ENCODE measurements around the gene PAIP1.
"Not testable (repeated sequence)": the region's sequence is repeated elsewhere in the genome, so short reads cannot be mapped to it uniquely, and the experiment has no call there.

Gene PAIP1

DNA sequence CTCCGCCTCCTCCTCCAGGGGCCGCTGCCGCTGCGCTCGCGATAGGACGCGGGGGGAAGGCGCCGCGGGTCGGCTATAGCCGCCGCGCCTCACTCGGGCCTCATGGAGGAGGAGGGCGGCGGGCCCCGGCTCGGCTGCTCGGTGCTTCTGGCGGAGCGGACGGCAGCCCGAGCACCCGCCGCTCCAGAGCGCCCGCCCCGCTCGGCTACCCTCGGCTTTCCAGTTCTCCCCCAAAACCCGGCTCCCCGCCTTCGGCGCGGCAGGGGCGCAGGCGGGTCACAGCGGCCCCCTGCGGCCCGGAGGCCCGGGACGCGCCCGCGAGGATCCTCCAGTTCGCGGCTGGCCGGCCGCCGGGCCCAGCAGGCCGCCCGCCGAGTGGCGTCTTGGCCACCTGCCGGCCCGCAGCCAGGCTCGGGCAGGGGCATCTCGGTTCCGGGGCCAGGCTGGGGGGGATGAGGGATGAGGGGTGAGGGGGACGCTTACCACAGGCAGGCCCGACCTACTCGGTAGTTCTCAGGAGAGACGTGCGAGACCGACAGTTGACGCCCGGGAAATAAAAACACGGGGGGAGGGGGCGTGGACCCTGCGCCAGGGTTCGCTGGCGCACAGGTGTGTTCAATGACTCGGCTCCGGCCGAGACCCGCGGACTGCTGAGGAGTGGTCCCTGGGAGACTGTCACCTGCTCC, at the start of gene PAIP1:
Gene PAIP1, minus strand, starts transcription at position 221 of the 686 bp plus-strand sequence. CDS start 231 bp downstream, outside the sequence.
- peak; percentile 79 for DNase-seq (ENCODE audit: low read depth)

GRCh38 chr5:43606351-43606750, 49.5 kb upstream of the PAIP1 start:
- no peak for DNase-seq (ENCODE audit: low read depth)

DNA sequence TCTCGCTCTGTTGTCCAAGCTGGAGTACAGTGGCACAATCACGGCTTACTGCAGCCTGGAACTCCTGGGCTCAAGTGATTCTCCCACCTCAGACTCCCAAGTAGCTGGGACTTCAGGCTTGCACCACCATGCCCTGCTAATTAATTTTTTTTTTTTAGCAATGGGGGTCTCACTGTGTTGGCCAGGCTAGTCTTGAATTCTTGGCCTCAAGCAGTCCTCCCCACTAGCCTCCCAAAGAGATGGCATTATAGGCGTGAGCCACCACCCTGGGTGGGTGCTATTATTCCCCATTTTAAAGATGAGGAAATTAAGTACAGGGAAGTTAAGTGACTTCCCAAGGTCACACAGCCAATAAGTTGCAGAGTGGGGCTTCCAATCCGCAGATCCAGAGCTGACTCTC, 47.8 kb upstream of the PAIP1 start:
- no peak for DNase-seq (ENCODE audit: low read depth)

DNA sequence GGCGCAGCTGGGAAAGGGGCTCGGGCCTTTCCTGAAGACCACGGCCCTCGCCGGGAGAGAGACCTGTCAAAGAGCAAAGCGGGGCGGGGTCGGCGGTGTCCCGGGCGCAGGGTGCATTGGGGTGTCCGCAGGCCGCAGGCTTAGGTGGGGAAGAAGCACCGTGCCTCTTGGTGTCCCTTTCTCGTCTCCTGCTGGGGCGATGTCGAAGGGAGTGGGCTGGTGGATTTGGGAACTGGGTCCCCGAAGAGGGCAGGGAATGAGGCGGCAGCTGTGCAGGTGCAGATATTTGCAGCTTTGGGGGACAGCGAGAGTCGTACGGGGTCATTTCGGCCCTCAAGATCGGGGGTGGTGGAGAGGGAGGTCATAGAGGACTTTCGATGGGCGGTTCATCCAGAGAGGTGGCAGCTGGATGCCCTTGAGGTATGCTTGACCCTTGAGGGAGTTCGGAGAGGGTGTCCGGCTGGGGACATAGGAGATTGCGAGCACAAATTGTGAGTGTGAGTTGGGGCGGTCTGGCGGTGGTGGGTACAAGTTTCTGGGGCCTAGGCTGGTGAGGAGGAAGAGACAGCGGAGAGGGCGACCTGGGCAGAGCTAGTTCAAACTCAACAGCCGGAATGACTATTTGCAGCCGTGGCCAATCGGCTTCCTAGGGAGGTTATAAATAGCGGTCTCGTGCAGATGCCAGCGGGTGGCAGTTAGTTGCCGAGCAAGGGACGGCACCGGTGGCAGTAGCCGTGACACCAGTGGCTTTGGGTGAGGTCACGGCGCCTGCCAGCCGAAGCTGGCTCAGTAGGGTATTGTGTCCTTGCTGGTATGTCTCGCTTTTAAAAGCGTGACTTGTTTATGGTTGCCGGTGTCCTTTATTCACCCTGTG, 46.7 kb upstream of the PAIP1 start:
- peak; percentile 40 for DNase-seq (ENCODE audit: low read depth)

GRCh38 chr5:43602461-43603343, 45.8 kb upstream of the PAIP1 start, which contains the start of gene NNT:
TSS of gene NNT (plus strand) at chr5:43603180. CDS start at chr5:43609196, 6,016 bp downstream.
- peak; percentile 64 for DNase-seq (ENCODE audit: low read depth)

DNA sequence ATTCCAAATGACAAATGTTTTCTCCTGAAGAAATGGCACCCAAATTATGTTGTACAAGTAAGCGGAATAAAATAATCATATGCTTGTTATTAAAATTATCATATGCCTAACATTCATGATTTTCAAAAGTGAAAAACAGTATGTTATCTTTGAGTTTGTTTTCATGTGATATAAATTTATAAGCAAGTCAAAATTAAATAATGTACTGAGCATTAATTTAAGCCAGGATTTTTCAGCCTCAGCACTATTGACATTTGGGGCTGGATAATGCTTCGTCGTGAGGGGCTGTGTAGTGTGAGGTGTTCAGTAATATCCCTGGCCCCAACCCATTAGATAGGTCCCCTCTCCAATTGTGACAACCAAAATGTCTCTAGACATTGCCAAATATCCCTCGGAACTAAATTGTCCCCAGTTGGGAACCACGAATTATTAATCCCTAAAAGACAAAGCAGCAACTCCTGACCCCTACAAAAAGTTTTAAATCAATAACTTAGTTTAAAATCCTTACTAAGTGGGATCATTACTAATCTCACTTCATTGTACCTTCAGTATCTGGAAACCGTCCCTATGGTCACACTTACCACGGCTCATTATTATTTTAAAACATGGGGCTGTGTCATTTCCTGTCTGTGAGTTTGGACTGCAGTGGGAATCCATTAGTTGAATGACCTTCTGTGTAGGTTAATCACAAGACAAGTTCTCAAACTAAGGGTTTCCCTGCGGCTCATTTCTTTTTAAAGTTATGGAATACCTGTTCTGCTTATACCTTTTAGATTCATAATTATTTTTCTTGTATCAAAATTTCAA, 44.8 kb upstream of the PAIP1 start:
- no peak for DNase-seq (ENCODE audit: low read depth)

GRCh38 chr5:43598927-43599326, 42.0 kb upstream of the PAIP1 start:
- not testable (repeated sequence) for DNase-seq (ENCODE audit: low read depth)

- DNase-seq (ENCODE audit: low read depth), result no peak
Observed at GRCh38 chr5:43592363-43592762, 35.5 kb upstream of the PAIP1 start.

DNA sequence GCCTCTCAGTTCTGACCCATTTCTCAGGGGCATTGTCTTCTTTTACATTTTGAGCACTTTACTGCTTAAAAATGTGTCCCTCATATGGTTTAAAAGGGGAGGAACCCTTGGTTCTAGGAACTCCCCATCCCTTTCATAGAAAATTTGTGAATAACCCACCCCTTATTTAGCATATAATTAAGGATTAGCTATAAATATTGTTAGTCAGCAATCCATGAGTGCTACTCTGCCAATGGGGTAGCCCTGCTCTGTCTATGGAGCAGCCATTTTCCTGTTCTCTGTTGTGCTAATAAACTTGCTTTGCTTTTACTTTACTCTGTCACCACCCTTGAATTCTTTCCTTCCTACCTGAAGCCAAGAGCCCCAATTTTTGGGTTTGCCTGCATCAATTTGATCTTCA, 33.8 kb upstream of the PAIP1 start:
- DNase-seq (ENCODE audit: low read depth), result no peak

DNA sequence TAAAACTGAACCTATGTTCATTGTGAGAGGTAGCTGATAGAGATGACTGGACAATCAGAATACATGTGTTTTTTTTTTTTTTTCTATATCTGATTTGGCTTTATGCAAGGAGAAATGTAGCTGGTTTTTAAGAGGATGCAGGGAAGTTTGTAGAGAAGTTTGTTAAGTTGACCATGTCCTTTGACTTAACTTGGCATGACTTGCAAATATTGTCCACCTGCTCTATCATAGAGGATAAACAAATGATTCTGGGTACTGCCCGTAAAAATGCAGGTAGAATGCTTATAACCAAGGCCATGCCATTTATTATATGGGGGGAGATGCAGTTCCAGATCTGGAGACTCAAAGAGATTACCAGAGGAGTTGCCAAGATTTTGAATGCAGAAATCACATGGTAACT, 32.4 kb upstream of the PAIP1 start:
- no peak for DNase-seq (ENCODE audit: low read depth)

DNA sequence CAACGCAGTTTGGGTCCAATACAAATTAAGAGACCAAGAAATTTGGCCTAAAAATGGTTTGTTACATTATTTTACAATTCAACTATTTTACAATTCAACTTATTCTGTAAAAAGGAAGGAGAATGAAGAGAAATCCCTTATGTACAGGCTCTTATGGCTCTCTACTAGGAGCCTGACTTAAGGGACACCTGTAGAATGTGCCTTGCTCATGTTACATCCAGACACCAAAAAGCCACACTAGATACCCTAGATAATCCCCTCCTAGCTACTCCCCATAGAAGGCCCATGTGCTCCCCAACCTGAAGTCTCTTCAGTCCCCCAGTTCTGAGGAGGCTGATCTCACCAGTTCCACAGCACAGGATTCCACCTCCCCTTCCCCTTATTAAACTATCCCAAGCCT, 32.0 kb upstream of the PAIP1 start:
- DNase-seq (ENCODE audit: low read depth), result no peak

- DNase-seq (ENCODE audit: low read depth), result no peak
Observed at GRCh38 chr5:43584166-43584699, 27.4 kb upstream of the PAIP1 start.

GRCh38 chr5:43583724-43584123, 26.8 kb upstream of the PAIP1 start:
- DNase-seq (ENCODE audit: low read depth), result no peak

DNA sequence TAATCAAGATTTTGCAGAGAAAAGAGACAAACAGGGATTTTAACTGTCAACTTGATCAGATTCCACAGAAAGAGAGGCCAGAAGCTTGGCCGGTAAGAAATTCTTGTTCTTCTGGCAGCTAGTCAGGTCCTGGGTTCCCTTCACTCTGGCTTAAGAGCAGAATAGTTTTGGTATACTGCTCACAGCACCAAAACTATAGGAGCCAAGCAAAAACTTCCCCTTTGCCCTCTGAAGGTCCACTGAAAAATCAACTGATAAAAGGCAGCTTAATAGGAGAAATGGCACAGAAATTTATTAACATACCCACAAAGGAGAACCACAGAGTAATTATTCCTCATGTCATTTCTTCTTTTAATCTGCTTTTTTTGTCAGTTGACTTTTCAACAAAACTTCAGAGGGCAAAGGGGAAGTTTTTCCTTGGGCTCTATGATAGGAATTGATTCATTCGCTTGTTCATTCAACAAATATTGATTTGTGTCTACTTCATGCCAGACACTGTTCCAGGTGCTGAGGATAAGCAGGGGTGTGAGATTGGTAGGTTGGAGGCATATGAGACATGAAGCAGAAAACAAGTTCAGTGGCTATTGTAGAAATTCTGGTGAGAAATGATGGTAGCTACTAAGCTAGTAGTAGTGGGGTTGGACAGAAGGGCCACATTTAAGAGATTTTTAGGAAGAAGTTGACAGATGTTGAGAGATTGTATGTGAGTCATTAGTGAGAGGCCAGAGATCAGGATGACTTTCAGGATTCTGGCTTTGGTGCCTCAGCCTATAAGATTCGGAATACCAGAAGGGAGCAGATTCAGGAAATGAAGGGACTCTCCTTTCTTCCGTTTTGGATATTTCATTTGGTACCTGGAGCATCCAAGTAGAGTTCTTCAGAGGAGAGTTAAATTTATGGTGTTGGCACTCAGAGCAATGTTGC, 25.5 kb upstream of the PAIP1 start:
- DNase-seq (ENCODE audit: low read depth), result no peak

DNA sequence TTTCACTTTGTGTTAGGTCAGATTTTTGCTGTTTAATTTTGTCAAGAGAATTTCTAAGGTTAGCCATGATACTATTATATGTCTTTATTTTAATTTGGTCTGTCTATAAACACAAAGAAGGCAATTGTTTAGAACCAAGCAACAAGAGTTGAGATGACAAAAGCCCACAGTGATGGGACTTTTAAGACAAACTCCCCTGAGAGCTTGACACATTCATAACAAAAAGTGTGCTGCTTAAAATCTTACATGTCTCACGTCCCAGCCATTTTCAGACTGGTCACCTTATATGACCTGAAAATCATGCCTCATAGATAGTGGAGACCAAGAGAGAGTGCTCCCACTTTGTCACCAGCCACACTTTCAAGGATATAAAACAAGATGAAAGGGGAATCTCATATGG, 24.5 kb upstream of the PAIP1 start:
- no peak for DNase-seq (ENCODE audit: low read depth)

GRCh38 chr5:43580402-43581210, 23.7 kb upstream of the PAIP1 start:
- DNase-seq (ENCODE audit: low read depth), result not testable (repeated sequence)

DNA sequence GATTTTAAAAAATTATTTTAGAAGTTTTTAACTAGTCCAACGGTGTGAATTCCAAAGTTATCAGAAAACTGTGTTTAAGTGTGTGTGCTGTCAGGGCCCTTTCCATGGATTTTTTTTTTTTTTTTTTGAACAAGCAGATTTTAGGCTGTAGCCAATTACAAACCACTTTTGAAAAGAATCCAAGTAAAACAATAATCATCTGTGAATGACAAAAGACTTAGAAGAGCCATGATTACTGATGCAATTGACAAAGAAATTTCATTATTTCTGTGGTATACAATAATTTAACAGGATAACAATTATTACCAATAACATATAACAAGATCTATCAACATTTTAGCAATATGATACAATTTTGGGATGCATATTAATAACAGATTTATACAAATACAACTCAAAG, 16.2 kb upstream of the PAIP1 start:
- DNase-seq (ENCODE audit: low read depth), result no peak

GRCh38 chr5:43572357-43572756, 15.5 kb upstream of the PAIP1 start:
- no peak for DNase-seq (ENCODE audit: low read depth)

DNA sequence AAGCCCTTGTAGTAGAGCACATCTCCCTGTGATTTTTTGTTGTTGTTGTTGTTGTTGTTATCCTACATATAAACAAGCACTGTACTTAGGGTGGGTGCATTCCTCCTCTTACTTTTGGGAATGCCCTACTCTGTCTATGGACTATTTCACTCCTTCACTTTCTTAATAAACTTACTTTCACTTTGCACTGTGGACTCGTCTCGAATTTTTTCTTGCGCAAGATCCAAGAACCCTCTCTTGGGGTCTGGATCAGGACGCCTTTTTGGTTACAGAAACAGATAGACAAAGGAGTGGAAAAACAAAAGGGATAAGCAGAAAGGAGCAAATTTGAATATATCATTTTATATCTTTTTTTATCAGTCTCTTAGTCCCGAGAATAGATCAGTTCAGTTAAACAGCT, 14.4 kb upstream of the PAIP1 start:
- DNase-seq (ENCODE audit: low read depth), result no peak

All from stimulated activated CD8-positive, alpha-beta memory T cell treated with anti-CD3 and anti-CD28 coated beads, Interleukin-12 subunit alpha, Interleukin-12 subunit beta, amount 100 ng/mL, for 4 hours (primary cell).